ENCODE measurements around the gene KRT14.

DNA sequence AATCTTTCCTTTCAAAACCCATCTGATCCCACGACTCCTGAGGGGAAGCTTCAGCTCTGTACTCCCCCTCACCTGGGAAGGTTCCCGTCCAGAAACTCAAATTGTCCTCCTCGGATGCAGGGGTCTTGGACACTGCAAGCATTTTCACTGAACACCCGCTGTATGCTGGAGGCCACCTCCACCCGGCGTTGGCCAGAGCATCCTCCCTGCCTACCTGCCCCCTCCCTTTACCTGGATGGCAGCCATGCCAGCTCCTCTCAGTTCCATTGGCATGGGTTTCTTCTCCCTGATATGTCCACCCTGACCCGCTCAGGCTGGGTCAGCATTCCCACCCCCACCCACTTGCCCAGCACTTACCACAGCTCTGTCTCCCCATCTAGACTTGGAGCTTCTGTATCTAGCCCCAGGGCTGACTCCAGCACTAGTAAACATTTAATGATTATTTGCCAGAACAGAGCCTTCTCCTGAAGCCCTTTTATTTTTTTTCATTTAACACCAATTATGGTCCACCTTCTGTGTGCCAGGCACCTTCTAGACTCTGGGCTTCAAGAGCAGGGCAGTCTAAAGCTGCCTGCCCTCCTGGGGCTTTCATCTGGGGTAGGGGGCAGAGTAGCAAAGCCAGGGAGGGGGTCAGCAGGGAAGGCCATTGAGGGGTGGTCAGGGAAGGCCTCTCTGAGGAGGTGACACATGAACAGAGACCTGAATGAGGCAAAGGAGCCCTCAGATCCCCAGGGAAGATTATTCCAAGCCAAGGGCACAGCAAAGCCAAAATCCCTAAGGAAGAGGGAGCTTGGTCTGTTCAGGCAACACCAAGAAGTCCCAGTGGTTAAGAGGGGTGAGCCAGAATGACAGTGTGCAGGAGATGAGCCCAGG is 49.7 kb downstream of the KRT14 start:
- TF ChIP-seq, protein P1, sequence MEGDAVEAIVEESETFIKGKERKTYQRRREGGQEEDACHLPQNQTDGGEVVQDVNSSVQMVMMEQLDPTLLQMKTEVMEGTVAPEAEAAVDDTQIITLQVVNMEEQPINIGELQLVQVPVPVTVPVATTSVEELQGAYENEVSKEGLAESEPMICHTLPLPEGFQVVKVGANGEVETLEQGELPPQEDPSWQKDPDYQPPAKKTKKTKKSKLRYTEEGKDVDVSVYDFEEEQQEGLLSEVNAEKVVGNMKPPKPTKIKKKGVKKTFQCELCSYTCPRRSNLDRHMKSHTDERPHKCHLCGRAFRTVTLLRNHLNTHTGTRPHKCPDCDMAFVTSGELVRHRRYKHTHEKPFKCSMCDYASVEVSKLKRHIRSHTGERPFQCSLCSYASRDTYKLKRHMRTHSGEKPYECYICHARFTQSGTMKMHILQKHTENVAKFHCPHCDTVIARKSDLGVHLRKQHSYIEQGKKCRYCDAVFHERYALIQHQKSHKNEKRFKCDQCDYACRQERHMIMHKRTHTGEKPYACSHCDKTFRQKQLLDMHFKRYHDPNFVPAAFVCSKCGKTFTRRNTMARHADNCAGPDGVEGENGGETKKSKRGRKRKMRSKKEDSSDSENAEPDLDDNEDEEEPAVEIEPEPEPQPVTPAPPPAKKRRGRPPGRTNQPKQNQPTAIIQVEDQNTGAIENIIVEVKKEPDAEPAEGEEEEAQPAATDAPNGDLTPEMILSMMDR (IDR thresholded peaks at IDR 0.05; ENCODE audit: extremely low read depth in 1 of 2, insufficient read depth in 1 of 2, low read depth in 1 of 2, low read length in 2 of 2), result no peak
- TF ChIP-seq EZH2 (IDR thresholded peaks at IDR 0.05; ENCODE audit: borderline replicate concordance, low read depth, low read length, severe bottlenecking), result no peak

All from endothelial cell of umbilical vein (primary cell).